Trophoblast cell (in vitro differentiated cells and primary cell): ENCODE measurements around the gene GLUD1.
"Not testable (repeated sequence)": the region's sequence is repeated elsewhere in the genome, so short reads cannot be mapped to it uniquely, and the experiment has no call there.

ENCODE experiments used
- DNase-seq, 2 donors: peaks; one replicate each; pipeline ENCODE4 v3.0.0-alpha.2; 2016
- H2AFZ ChIP-seq: 2 replicates; pipeline ENCODE4 v1.6.1; 2013; ENCODE audit warnings: low read length, moderate library complexity, mild to moderate bottlenecking; ENCODE audit not compliant: insufficient read depth, poor library complexity
- H2AK5ac ChIP-seq: 2 replicates; pipeline ENCODE4 v1.6.1; 2013; ENCODE audit warnings: mild to moderate bottlenecking, low read length
- H2BK120ac ChIP-seq: 2 replicates; pipeline ENCODE4 v1.6.1; 2013; ENCODE audit warnings: low read length, mild to moderate bottlenecking, moderate library complexity; ENCODE audit not compliant: insufficient read depth, poor library complexity
- H2BK12ac ChIP-seq: 2 replicates; pipeline ENCODE4 v1.6.1; 2013; ENCODE audit warnings: mild to moderate bottlenecking, low read length, moderate library complexity
- H2BK5ac ChIP-seq: 2 replicates; pipeline ENCODE4 v1.6.1; 2013; ENCODE audit warnings: low read length, low read depth, moderate library complexity, mild to moderate bottlenecking; ENCODE audit not compliant: poor library complexity
- H3K14ac ChIP-seq: 2 replicates; pipeline ENCODE4 v1.6.1; 2013; ENCODE audit warnings: mild to moderate bottlenecking, low read length
- H3K18ac ChIP-seq: 2 replicates; pipeline ENCODE4 v1.6.1; 2013; ENCODE audit warnings: mild to moderate bottlenecking, low read length
- H3K23ac ChIP-seq: 2 replicates; pipeline ENCODE4 v1.6.1; 2013; ENCODE audit warnings: low read length
- H3K27ac ChIP-seq: 2 replicates; pipeline ENCODE4 v1.5.1; 2013; ENCODE audit warnings: low read depth, mild to moderate bottlenecking, inconsistent platforms, low read length, moderate library complexity
- H3K27me3 ChIP-seq: 2 replicates; pipeline ENCODE4 v1.6.1; 2013; ENCODE audit warnings: inconsistent platforms, mild to moderate bottlenecking, low read length, moderate library complexity; ENCODE audit not compliant: insufficient read depth
- H3K36me3 ChIP-seq, 2 experiments: 1 replicate in 1 of 2; 2 replicates in 1 of 2; pipeline ENCODE4 v1.6.1; 2013; ENCODE audit warnings: low read length in 2 of 2, mild to moderate bottlenecking in 2 of 2, moderate library complexity in 1 of 2; ENCODE audit not compliant: insufficient read depth in 2 of 2, control insufficient read depth in 1 of 2
- H3K4ac ChIP-seq: 2 replicates; pipeline ENCODE4 v1.6.1; 2013; ENCODE audit warnings: low read depth, mild to moderate bottlenecking, low read length, moderate library complexity
- H3K4me1 ChIP-seq, 2 experiments: 1 replicate in 1 of 2; 2 replicates in 1 of 2; pipeline ENCODE4 v1.6.1; 2013; ENCODE audit warnings: low read length in 2 of 2, mild to moderate bottlenecking in 2 of 2, moderate library complexity in 1 of 2; ENCODE audit not compliant: insufficient read depth in 2 of 2, control insufficient read depth in 1 of 2
- H3K4me2 ChIP-seq: 2 replicates; pipeline ENCODE4 v1.6.1; 2013; ENCODE audit warnings: inconsistent platforms, mild to moderate bottlenecking, low read length, moderate library complexity
- H3K4me3 ChIP-seq: 2 replicates; pipeline ENCODE4 v1.5.1; 2013; ENCODE audit warnings: mild to moderate bottlenecking, low read depth, low read length, inconsistent platforms
- H3K79me1 ChIP-seq: one replicate; pipeline ENCODE4 v1.6.1; 2013; ENCODE audit warnings: low read length
- H3K79me2 ChIP-seq: 2 replicates; pipeline ENCODE4 v1.6.1; 2013; ENCODE audit warnings: low read length, mild to moderate bottlenecking; ENCODE audit not compliant: control insufficient read depth, insufficient read depth, poor library complexity
- H3K9ac ChIP-seq: 2 replicates; pipeline ENCODE4 v1.6.1; 2013; ENCODE audit warnings: mild to moderate bottlenecking, low read length
- H3K9me3 ChIP-seq: 2 replicates; pipeline ENCODE4 v1.6.1; 2013; ENCODE audit warnings: low read depth, mild to moderate bottlenecking, control low read depth, inconsistent platforms, low read length; ENCODE audit not compliant: insufficient read depth
- H4K12ac ChIP-seq: 2 replicates; pipeline ENCODE4 v1.6.1; 2013; ENCODE audit warnings: low read depth, mild to moderate bottlenecking, low read length, moderate library complexity
- H4K8ac ChIP-seq: 2 replicates; pipeline ENCODE4 v1.6.1; 2013; ENCODE audit warnings: low read depth, mild to moderate bottlenecking, low read length, moderate library complexity
- H4K91ac ChIP-seq: one replicate; pipeline ENCODE4 v1.6.1; 2013; ENCODE audit warnings: low read depth, mild to moderate bottlenecking, low read length, moderate library complexity
- WGBS: extraction: QIAGEN DNeasy Blood & Tissue Kit; methylation state at CpG from one replicate; pipeline ENCODE4 v1.1.7; 2013; ENCODE audit warnings: missing lambda C conversion rate; ENCODE audit not compliant: insufficient read length, insufficient coverage; ENCODE audit errors: extremely low coverage; 5-methylcytosine and 5-hydroxymethylcytosine counted together

The GLUD1 gene

GRCh38 chr10:87045434-87045938 is 49.2 kb downstream of the GLUD1 start:
- H3K36me3 ChIP-seq, result peaks cover 3 to 4% of the 10 kb centered on the region in 2 experiments
- no peak for DNase-seq
- no peak overlapping the region for H4K91ac ChIP-seq
- H3K9ac ChIP-seq, result no peak overlapping the region
- no peak overlapping the region for H3K27ac ChIP-seq
- H3K4me2 ChIP-seq, result no peak overlapping the region
- H3K79me1 ChIP-seq, result no peaks in the 10 kb centered on the region
- no peak overlapping the region for H3K23ac ChIP-seq
- H2BK12ac ChIP-seq, result no peak overlapping the region
- no peaks in the 10 kb centered on the region for H3K9me3 ChIP-seq
- H4K12ac ChIP-seq, result no peak overlapping the region
- H3K4ac ChIP-seq, result no peak overlapping the region
- no peaks in the 10 kb centered on the region for H3K79me2 ChIP-seq
- H2BK120ac ChIP-seq, result no peak overlapping the region
- no peak overlapping the region for H2AFZ ChIP-seq
- no CpG with 5 or more reads among the region's 6 CpGs for WGBS
- H3K27me3 ChIP-seq, result no peaks in the 10 kb centered on the region
- H3K18ac ChIP-seq, result no peak overlapping the region
- no peak overlapping the region for H3K14ac ChIP-seq
- no peak overlapping the region for H4K8ac ChIP-seq
- H3K4me3 ChIP-seq, result no peak overlapping the region
- H2BK5ac ChIP-seq, result no peak overlapping the region
- no peak overlapping the region for H2AK5ac ChIP-seq
- no peaks in the 10 kb centered on the region for H3K4me1 ChIP-seq

GRCh38 chr10:87043579-87043978 is 51.1 kb downstream of the GLUD1 start:
- not testable (repeated sequence) for H3K18ac ChIP-seq, H3K4me3 ChIP-seq, H4K12ac ChIP-seq, H3K4me2 ChIP-seq, H3K27me3 ChIP-seq, H4K8ac ChIP-seq, H3K79me2 ChIP-seq, H3K27ac ChIP-seq, H3K23ac ChIP-seq, H3K9me3 ChIP-seq, H3K4me1 ChIP-seq, H2BK120ac ChIP-seq, H3K9ac ChIP-seq, H3K14ac ChIP-seq, H3K79me1 ChIP-seq, H4K91ac ChIP-seq, H2BK12ac ChIP-seq, H2BK5ac ChIP-seq, H2AFZ ChIP-seq, H2AK5ac ChIP-seq, H3K36me3 ChIP-seq, DNase-seq, H3K4ac ChIP-seq
- WGBS, result no CpG with 5 or more reads among the region's 7 CpGs

DNA sequence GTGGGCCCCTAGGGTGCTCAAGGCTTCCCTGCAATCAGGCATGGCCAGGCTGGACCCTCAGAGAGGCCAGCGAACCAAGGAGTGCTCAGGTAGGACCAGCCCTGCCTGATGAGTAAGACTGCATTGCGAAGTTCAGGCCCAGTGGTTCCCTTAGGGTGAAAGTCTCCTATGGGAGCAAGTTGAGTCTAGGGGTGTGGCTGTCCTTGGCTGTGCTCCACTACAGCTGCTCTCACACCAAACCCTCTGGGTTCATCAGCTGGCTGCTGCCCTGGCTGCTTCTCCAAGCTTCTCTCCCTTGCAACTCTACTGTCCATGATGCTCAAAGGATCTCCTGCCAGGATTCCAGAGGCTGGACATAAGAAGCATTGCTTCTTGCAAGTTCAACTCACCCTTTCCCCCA is 55.9 kb downstream of the GLUD1 start:
- Histone ChIP-seq H3K36me3 (no peaks in the 10 kb centered on the region), H2AFZ (no peak overlapping the region), H3K79me2 (no peaks in the 10 kb centered on the region), H4K91ac (no peak overlapping the region), H3K27ac (no peak overlapping the region), H3K27me3 (no peaks in the 10 kb centered on the region), H2BK120ac (no peak overlapping the region), H3K4me3 (no peak overlapping the region), H2BK12ac (no peak overlapping the region), H3K79me1 (no peaks in the 10 kb centered on the region), H3K14ac (no peak overlapping the region), H4K12ac (no peak overlapping the region), H2BK5ac (no peak overlapping the region), H4K8ac (no peak overlapping the region), H3K4ac (no peak overlapping the region), H2AK5ac (no peak overlapping the region), H3K23ac (no peak overlapping the region), H3K9me3 (peaks cover 4% of the 10 kb centered on the region), H3K4me2 (no peak overlapping the region), H3K4me1 (no peaks in the 10 kb centered on the region), H3K18ac (no peak overlapping the region), H3K9ac (no peak overlapping the region)
- DNase-seq, result no peak
- no CpG with 5 or more reads among the region's 2 CpGs for WGBS

DNA sequence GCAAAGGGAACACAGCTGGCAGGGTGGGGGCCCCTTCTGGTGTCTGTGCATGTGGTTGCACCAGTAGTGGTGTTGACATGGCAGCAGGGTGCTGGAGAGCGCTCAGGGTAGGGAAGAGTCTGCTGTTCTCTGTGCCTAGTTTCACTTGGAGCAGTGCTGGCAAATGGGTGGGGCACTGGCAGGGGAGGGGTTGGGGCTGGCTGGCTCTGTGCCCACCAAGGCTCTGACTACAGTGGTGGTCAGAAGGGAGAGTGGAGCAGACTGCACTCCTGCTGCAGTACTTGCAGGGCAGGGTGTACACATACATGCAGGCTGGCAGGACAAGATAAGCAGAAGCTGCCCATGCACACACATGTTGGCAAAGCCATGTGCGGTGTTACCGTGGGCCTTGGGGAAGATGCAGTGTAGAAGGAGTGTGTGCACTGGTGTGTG is 56.3 kb downstream of the GLUD1 start:
- H3K4ac ChIP-seq, result no peak overlapping the region
- H4K12ac ChIP-seq, result no peak overlapping the region
- no peak overlapping the region for H3K27ac ChIP-seq
- H3K27me3 ChIP-seq, result no peaks in the 10 kb centered on the region
- no peak overlapping the region for H2AFZ ChIP-seq
- H3K9me3 ChIP-seq, result peaks cover 4% of the 10 kb centered on the region
- no peaks in the 10 kb centered on the region for H3K4me1 ChIP-seq
- no peak overlapping the region for H2BK120ac ChIP-seq
- H3K79me2 ChIP-seq, result no peaks in the 10 kb centered on the region
- H3K9ac ChIP-seq, result no peak overlapping the region
- no peak overlapping the region for H3K18ac ChIP-seq
- DNase-seq, result no peak
- no peaks in the 10 kb centered on the region for H3K79me1 ChIP-seq
- H2BK5ac ChIP-seq, result no peak overlapping the region
- H3K4me2 ChIP-seq, result no peak overlapping the region
- no peak overlapping the region for H4K8ac ChIP-seq
- no peak overlapping the region for H3K23ac ChIP-seq
- no peaks in the 10 kb centered on the region for H3K36me3 ChIP-seq
- no peak overlapping the region for H4K91ac ChIP-seq
- H3K4me3 ChIP-seq, result no peak overlapping the region
- no peak overlapping the region for H2BK12ac ChIP-seq
- no peak overlapping the region for H2AK5ac ChIP-seq
- no peak overlapping the region for H3K14ac ChIP-seq
- no CpG with 5 or more reads among the region's 3 CpGs for WGBS
